ENCODE measurements around the gene HOXA13.

DNA sequence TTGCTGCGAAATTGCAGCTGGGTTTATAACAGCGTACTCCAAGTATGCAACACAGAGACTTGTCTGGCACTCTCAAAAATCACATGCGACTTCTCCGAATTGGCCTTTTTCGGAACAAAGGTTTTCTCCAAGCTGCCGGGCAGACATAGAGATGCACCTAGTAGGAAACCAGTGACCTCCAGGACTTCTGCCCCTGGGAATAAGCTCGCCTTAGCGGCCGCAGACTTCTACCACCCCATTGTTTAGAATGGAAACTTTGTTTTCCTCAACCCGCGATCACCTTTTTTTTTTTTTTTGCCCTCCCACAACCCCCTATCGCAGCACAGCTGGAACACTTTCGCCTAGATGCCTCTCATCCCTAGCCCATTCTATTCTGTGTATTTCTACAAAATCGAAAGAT is 20.9 kb downstream of the HOXA13 start:
- TF ChIP-seq, protein P1, sequence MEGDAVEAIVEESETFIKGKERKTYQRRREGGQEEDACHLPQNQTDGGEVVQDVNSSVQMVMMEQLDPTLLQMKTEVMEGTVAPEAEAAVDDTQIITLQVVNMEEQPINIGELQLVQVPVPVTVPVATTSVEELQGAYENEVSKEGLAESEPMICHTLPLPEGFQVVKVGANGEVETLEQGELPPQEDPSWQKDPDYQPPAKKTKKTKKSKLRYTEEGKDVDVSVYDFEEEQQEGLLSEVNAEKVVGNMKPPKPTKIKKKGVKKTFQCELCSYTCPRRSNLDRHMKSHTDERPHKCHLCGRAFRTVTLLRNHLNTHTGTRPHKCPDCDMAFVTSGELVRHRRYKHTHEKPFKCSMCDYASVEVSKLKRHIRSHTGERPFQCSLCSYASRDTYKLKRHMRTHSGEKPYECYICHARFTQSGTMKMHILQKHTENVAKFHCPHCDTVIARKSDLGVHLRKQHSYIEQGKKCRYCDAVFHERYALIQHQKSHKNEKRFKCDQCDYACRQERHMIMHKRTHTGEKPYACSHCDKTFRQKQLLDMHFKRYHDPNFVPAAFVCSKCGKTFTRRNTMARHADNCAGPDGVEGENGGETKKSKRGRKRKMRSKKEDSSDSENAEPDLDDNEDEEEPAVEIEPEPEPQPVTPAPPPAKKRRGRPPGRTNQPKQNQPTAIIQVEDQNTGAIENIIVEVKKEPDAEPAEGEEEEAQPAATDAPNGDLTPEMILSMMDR (conservative IDR thresholded peaks at IDR 0.05; ENCODE audit: low read depth, low read length): no peak
- TF ChIP-seq EZH2 (IDR thresholded peaks at IDR 0.05; ENCODE audit: low read length, unreplicated experiment) (no peak), EZH2phosphoT487 (IDR thresholded peaks at IDR 0.05; ENCODE audit: borderline replicate concordance, low read length) (no peak)

All from PC-3 (cell line).